WTC11 (cell line): Measurements from ENCODE around the gene SHTN1.

Experiments used
- ARID4B ChIP-seq: sonication (generic); formaldehyde crosslinking; IDR thresholded peaks from 2 replicates; pipeline ENCODE4 v1.8.0; 2023; ENCODE audit warnings: missing genetic modification reagents, mild to moderate bottlenecking, borderline replicate concordance
- TF ChIP-seq, protein P1 (sequence below): fragments of 200-600 bp; IDR thresholded peaks from 2 replicates; pipeline ENCODE4 v1.8.0; 2022; ENCODE audit warnings: antibody characterized with exemption

GRCh38 chr10:116919164-116919563 is 85.8 kb downstream of the SHTN1 start:
- no peak for TF ChIP-seq ARID4B
- TF ChIP-seq, protein P1, sequence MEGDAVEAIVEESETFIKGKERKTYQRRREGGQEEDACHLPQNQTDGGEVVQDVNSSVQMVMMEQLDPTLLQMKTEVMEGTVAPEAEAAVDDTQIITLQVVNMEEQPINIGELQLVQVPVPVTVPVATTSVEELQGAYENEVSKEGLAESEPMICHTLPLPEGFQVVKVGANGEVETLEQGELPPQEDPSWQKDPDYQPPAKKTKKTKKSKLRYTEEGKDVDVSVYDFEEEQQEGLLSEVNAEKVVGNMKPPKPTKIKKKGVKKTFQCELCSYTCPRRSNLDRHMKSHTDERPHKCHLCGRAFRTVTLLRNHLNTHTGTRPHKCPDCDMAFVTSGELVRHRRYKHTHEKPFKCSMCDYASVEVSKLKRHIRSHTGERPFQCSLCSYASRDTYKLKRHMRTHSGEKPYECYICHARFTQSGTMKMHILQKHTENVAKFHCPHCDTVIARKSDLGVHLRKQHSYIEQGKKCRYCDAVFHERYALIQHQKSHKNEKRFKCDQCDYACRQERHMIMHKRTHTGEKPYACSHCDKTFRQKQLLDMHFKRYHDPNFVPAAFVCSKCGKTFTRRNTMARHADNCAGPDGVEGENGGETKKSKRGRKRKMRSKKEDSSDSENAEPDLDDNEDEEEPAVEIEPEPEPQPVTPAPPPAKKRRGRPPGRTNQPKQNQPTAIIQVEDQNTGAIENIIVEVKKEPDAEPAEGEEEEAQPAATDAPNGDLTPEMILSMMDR: no peak
